HFF-Myc (cell line): ENCODE data around the gene CFAP100.

Experiments
- DNase-seq: peaks from one replicate; pipeline ENCODE4 v3.0.0-alpha.2; 2011; ENCODE audit warnings: low read depth; ENCODE audit errors: extremely low read depth
- H3K4me3 ChIP-seq: replicated peaks from 2 replicates; pipeline ENCODE4 v1.5.1; 2011; ENCODE audit warnings: low read depth, mild to moderate bottlenecking, control low read depth, low read length
- TF ChIP-seq, protein P1 (sequence below): IDR thresholded peaks from 2 replicates; pipeline ENCODE4 v1.5.1; 2012; ENCODE audit warnings: mild to moderate bottlenecking, low read depth, low read length, control low read depth; ENCODE audit errors: missing control alignments

Gene CFAP100

DNA sequence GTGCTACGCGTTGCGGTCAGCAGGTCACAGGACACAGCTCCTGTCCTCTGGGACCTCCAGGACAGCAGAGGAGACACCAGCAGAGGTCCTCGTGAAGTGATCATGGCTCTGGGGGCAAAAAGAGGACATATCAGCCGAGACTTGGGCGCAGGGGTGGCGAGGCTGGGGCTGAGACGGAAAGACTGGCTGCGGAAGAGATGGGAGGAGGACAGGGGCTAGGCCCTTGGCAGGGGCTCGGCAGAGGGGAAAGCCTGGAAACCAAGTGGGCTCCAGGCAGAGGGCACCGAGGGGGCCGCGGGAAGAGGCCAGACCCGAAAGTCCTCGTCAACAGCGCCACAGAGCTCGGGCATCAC, 4.9 kb upstream of the CFAP100 start:
- TF ChIP-seq, protein P1, sequence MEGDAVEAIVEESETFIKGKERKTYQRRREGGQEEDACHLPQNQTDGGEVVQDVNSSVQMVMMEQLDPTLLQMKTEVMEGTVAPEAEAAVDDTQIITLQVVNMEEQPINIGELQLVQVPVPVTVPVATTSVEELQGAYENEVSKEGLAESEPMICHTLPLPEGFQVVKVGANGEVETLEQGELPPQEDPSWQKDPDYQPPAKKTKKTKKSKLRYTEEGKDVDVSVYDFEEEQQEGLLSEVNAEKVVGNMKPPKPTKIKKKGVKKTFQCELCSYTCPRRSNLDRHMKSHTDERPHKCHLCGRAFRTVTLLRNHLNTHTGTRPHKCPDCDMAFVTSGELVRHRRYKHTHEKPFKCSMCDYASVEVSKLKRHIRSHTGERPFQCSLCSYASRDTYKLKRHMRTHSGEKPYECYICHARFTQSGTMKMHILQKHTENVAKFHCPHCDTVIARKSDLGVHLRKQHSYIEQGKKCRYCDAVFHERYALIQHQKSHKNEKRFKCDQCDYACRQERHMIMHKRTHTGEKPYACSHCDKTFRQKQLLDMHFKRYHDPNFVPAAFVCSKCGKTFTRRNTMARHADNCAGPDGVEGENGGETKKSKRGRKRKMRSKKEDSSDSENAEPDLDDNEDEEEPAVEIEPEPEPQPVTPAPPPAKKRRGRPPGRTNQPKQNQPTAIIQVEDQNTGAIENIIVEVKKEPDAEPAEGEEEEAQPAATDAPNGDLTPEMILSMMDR = no peak
- DNase-seq = no peak
- no peak overlapping the region for H3K4me3 ChIP-seq

GRCh38 chr3:126390201-126390600, 4.5 kb upstream of the CFAP100 start:
- TF ChIP-seq, protein P1 = no peak
- H3K4me3 ChIP-seq = no peak overlapping the region
- no peak for DNase-seq

GRCh38 chr3:126390751-126391150, 4.0 kb upstream of the CFAP100 start:
- H3K4me3 ChIP-seq = no peak overlapping the region
- no peak for DNase-seq
- TF ChIP-seq, protein P1 = no peak

DNA sequence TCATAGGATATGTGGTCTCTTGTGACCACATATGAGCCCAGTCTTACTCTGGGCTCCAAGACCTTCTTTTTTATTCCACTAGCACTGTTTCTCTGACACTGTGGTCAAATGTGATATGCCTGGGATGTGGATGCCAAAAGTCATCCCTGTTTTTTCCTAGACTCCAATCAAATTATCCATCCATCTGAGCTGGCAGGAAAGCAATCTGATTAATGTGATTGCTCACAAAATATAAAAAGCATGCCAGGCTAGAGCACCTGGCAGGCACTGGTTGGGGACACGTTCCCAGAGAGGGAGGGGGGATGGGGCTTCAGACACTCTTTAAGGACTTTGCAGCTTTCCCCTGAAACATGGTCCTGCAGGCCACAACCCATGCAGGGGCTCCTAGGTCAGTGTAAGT, 3.1 kb upstream of the CFAP100 start:
- no peak for DNase-seq
- no peak overlapping the region for H3K4me3 ChIP-seq
- TF ChIP-seq, protein P1 = no peak

DNA sequence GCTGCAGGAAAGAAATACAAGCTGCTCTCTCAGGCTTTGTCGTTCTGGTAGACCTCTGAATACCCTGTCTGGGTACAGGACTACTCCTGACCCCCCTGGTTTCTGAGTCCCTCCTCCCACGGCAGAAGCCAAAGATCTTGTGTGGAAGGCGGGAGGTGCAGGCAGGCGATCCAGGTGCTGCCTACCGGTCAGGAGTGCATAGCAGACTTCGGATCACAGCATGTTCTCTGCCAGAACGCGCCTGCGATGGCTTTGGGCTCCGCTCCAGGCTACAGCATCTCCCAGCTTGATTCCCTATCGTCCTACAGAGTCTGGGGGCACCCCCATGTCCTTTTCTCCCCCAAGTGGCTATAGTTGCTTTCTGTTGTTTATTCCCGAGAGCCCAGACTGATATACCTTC, 2.5 kb upstream of the CFAP100 start:
- no peak overlapping the region for H3K4me3 ChIP-seq
- no peak for DNase-seq
- TF ChIP-seq, protein P1 = no peak

DNA sequence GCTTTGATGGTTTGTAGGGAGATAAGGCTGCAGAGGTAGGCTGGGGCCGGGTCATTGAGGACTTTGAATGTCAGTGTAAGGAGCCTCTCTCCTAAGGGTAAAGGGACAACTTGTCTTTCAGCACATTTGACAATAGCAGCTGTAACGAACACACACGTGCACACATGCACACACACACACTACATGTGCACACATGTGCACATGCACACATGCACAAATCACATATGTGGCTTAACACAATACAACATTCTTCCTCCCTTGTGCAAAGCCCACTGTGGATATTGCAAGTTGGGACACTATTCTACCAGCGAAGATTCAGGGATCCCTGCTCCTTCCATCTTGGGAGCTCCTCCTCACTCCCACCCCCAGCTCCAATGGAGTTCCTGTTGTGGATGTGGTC, 1.1 kb upstream of the CFAP100 start:
- no peak overlapping the region for H3K4me3 ChIP-seq
- TF ChIP-seq, protein P1 = no peak
- DNase-seq = no peak

- no peak overlapping the region for H3K4me3 ChIP-seq
- no peak for DNase-seq
- TF ChIP-seq, protein P1 = no peak
Observed at GRCh38 chr3:126394977-126395321, 240 bp downstream of the CFAP100 start.
